ENCODE measurements around the gene DNM1. TPM values are rescaled to one million over a fixed set of nuclear protein-coding genes. Genes with fewer than 3 reads are reported as not detected.

DNM1 gene
- total and polyA plus RNA-seq, 7 experiments from 2014 or later = 0.24 to 2.0 (median 0.86) TPM; not detected in 1

- ATAC-seq = no peak
- Histone ChIP-seq H3K27me3 (ENCODE audit: control insufficient read depth in 2 of 2, insufficient read depth in 2 of 2, low read length in 2 of 2) (no peaks in the 10 kb centered on the region), H3K9me3 (ENCODE audit: control insufficient read depth in 2 of 3, low read length in 3 of 3) (no peaks in the 10 kb centered on the region), H3K36me3 (ENCODE audit: control insufficient read depth in 2 of 3, insufficient read depth in 3 of 3, low read length in 3 of 3) (no peaks in the 10 kb centered on the region), H3K27ac (ENCODE audit: low read depth, low read length) (no peak overlapping the region), H3K4me1 (ENCODE audit: control insufficient read depth in 2 of 2, insufficient read depth in 2 of 2, low read length in 2 of 2) (peaks cover 7 to 9% of the 10 kb centered on the region in 2 donors), H3K4me3 (ENCODE audit: low read length) (no peak overlapping the region)
- Mint-ChIP-seq H3K4me1 (peaks cover 13 to 34% (median 21%) of the 10 kb centered on the region in 7 donors), H3K27ac (no peak overlapping the region), H3K36me3 (no peaks in the 10 kb centered on the region), H3K9me3 (no peaks in the 10 kb centered on the region), H3K27me3 (peaks cover 13 to 44% (median 16%) of the 10 kb centered on the region in 5 donors), H3K4me3 (no peak overlapping the region)
- CTCF ChIA-PET = no interaction called here
- POLR2A ChIA-PET = interaction anchor here (0.7 to 1.1 kb wide), 2 partner anchors 28 to 29 kb away, joined by 3 read pairs; partner anchors contain the start of genes GOLGA2 and SWI5
- intact Hi-C loops (cut with micrococcal nuclease) = no loop called here
- DNase-seq = no peak
Measured at GRCh38 chr9:128247226-128247803, 44.1 kb downstream of the DNM1 start.

- ChIA-PET POLR2A (interaction anchor here (1.3 to 1.5 kb wide), 5 partner anchors 8 to 303 kb away, joined by 4 to 10 read pairs (median 5); partner anchors contain the start of genes GOLGA2, SPTAN1 and SWI5), CTCF (no interaction called here)
- no peaks in the 10 kb centered on the region for H3K36me3 ChIP-seq (ENCODE audit: control insufficient read depth in 2 of 3, insufficient read depth in 3 of 3, low read length in 3 of 3)
- Mint-ChIP-seq H3K36me3 (no peaks in the 10 kb centered on the region), H3K4me3 (peak overlapping the region; percentile 79 to 93 (median 88)), H3K9me3 (no peaks in the 10 kb centered on the region), H3K27ac (peak overlapping the region; percentile 60 to 97 (median 95)), H3K4me1 (peaks cover 7 to 27% (median 17%) of the 10 kb centered on the region in 7 donors), H3K27me3 (peaks cover 0 to 40% (median 6%) of the 10 kb centered on the region in 5 donors)
- ATAC-seq = no peak
- peak overlapping the region; percentile 83 for H3K4me3 ChIP-seq (ENCODE audit: low read length)
- no peaks in the 10 kb centered on the region for H3K27me3 ChIP-seq (ENCODE audit: control insufficient read depth in 2 of 2, insufficient read depth in 2 of 2, low read length in 2 of 2)
- intact Hi-C loops (cut with micrococcal nuclease) = no loop called here
- H3K9me3 ChIP-seq (ENCODE audit: control insufficient read depth in 2 of 3, low read length in 3 of 3) = no peaks in the 10 kb centered on the region
- H3K4me1 ChIP-seq (ENCODE audit: control insufficient read depth in 2 of 2, insufficient read depth in 2 of 2, low read length in 2 of 2) = peaks cover 7 to 9% of the 10 kb centered on the region in 2 donors
- DNase-seq = no peak
- H3K27ac ChIP-seq (ENCODE audit: low read depth, low read length) = peak overlapping the region; percentile 72
Measured at GRCh38 chr9:128249558-128249907, 46.4 kb downstream of the DNM1 start.

- Histone ChIP-seq H3K4me1 (ENCODE audit: control insufficient read depth in 2 of 2, insufficient read depth in 2 of 2, low read length in 2 of 2) (peaks cover 7 to 9% of the 10 kb centered on the region in 2 donors), H3K9me3 (ENCODE audit: control insufficient read depth in 2 of 3, low read length in 3 of 3) (no peaks in the 10 kb centered on the region), H3K36me3 (ENCODE audit: control insufficient read depth in 2 of 3, insufficient read depth in 3 of 3, low read length in 3 of 3) (no peaks in the 10 kb centered on the region), H3K27ac (ENCODE audit: low read depth, low read length) (peak overlapping the region; percentile 72), H3K4me3 (ENCODE audit: low read length) (peak overlapping the region; percentile 83), H3K27me3 (ENCODE audit: control insufficient read depth in 2 of 2, insufficient read depth in 2 of 2, low read length in 2 of 2) (no peaks in the 10 kb centered on the region)
- DNase-seq = peak; percentile 96 to 100 (median 98)
- Mint-ChIP-seq H3K36me3 (no peaks in the 10 kb centered on the region), H3K4me3 (peak overlapping the region; percentile 79 to 93 (median 88)), H3K4me1 (peaks cover 7 to 28% (median 17%) of the 10 kb centered on the region in 7 donors), H3K9me3 (no peaks in the 10 kb centered on the region), H3K27ac (peak overlapping the region; percentile 60 to 97 (median 95)), H3K27me3 (peaks cover 0 to 39% (median 6%) of the 10 kb centered on the region in 5 donors)
- peak; percentile 98 for ATAC-seq
- ChIA-PET CTCF (no interaction called here), POLR2A (interaction anchor here (1.0 to 1.5 kb wide), 8 partner anchors 9 to 303 kb away, joined by 3 to 10 read pairs (median 4); partner anchors contain the start of genes GOLGA2, SPTAN1 and SWI5)
- intact Hi-C loops (cut with micrococcal nuclease) = loop anchor here (1.0 to 5.0 kb wide), 13 partner anchors 26 to 632 kb away; partner anchors contain the start of genes BBLN (in 2 of the 2), COQ4 (in 2 of the 2), DNM1 (in 2 of the 2) and GOLGA2 (in 2 of the 2)
Measured at GRCh38 chr9:128249908-128250838, 47.0 kb downstream of the DNM1 start.

GRCh38 chr9:128250839-128251731 is 47.9 kb downstream of the DNM1 start:
- peak overlapping the region; percentile 51 for H3K4me3 ChIP-seq (ENCODE audit: low read length)
- CTCF ChIA-PET = no interaction called here
- peaks cover 0 to 33% (median 0%) of the 10 kb centered on the region in 5 donors for H3K27me3 Mint-ChIP-seq

GRCh38 chr9:128251732-128252100 is 48.5 kb downstream of the DNM1 start:
- ChIA-PET POLR2A (no interaction called here), CTCF (no interaction called here)
- Histone ChIP-seq H3K4me3 (ENCODE audit: low read length) (no peak overlapping the region), H3K27ac (ENCODE audit: low read depth, low read length) (no peak overlapping the region), H3K36me3 (ENCODE audit: control insufficient read depth in 2 of 3, insufficient read depth in 3 of 3, low read length in 3 of 3) (peaks cover 0 to under 1% (median 0%) of the 10 kb centered on the region in 3 experiments), H3K9me3 (ENCODE audit: control insufficient read depth in 2 of 3, low read length in 3 of 3) (no peaks in the 10 kb centered on the region), H3K4me1 (ENCODE audit: control insufficient read depth in 2 of 2, insufficient read depth in 2 of 2, low read length in 2 of 2) (peaks cover 7 to 9% of the 10 kb centered on the region in 2 donors), H3K27me3 (ENCODE audit: control insufficient read depth in 2 of 2, insufficient read depth in 2 of 2, low read length in 2 of 2) (no peaks in the 10 kb centered on the region)
- intact Hi-C loops (cut with micrococcal nuclease) = loop anchor here in 1 of 2 donors (5.0 kb wide), 1 partner anchor 301 kb away; the partner anchor contains the start of gene SPTAN1
- Mint-ChIP-seq H3K4me1 (peaks cover 6 to 23% (median 16%) of the 10 kb centered on the region in 7 donors), H3K9me3 (no peaks in the 10 kb centered on the region), H3K27ac (peak overlapping the region in 3 of 9 donors; percentile 30 to 80 (median 36)), H3K36me3 (peaks cover 0 to 5% (median 0%) of the 10 kb centered on the region in 5 donors), H3K4me3 (peak overlapping the region; percentile 40 to 89 (median 76)), H3K27me3 (peaks cover 0 to 32% (median 0%) of the 10 kb centered on the region in 5 donors)
- DNase-seq (no peak), ATAC-seq (no peak)

More at GRCh38 chr9:128250839-128251731, 47.9 kb downstream of the DNM1 start:
- peak overlapping the region in 7 of 9 donors; percentile 36 to 80 (median 73) for H3K27ac Mint-ChIP-seq
- POLR2A ChIA-PET = interaction anchor here (1.0 to 1.5 kb wide), 8 partner anchors 10 to 302 kb away, joined by 3 to 10 read pairs (median 4); partner anchors contain the start of genes GOLGA2, SPTAN1 and SWI5
- intact Hi-C loops (cut with micrococcal nuclease) = loop anchor here (1.0 to 5.0 kb wide), 13 partner anchors 25 to 631 kb away; partner anchors contain the start of genes BBLN (in 2 of the 2), COQ4 (in 2 of the 2), DNM1 (in 2 of the 2) and GOLGA2 (in 2 of the 2)
- DNase-seq (no peak), ATAC-seq (no peak)
- no peaks in the 10 kb centered on the region for H3K27me3 ChIP-seq (ENCODE audit: control insufficient read depth in 2 of 2, insufficient read depth in 2 of 2, low read length in 2 of 2)
- H3K9me3 ChIP-seq (ENCODE audit: control insufficient read depth in 2 of 3, low read length in 3 of 3) = no peaks in the 10 kb centered on the region
- peaks cover 6 to 23% (median 16%) of the 10 kb centered on the region in 7 donors for H3K4me1 Mint-ChIP-seq
- H3K36me3 Mint-ChIP-seq = peaks cover 0 to 5% (median 0%) of the 10 kb centered on the region in 5 donors
- H3K27ac ChIP-seq (ENCODE audit: low read depth, low read length) = peak overlapping the region; percentile 72
- peak overlapping the region; percentile 75 to 93 (median 85) for H3K4me3 Mint-ChIP-seq
- H3K4me1 ChIP-seq (ENCODE audit: control insufficient read depth in 2 of 2, insufficient read depth in 2 of 2, low read length in 2 of 2) = peaks cover 7 to 9% of the 10 kb centered on the region in 2 donors
- H3K9me3 Mint-ChIP-seq = no peaks in the 10 kb centered on the region
- no peaks in the 10 kb centered on the region for H3K36me3 ChIP-seq (ENCODE audit: control insufficient read depth in 2 of 3, insufficient read depth in 3 of 3, low read length in 3 of 3)

All from naive thymus-derived CD4-positive, alpha-beta T cell (primary cell).